K562 (cell line): ENCODE results near the gene BDH1. TPM values are rescaled to one million over a fixed set of nuclear protein-coding genes. Genes with fewer than 3 reads are reported as not detected.

Source experiments
- ATAC-seq: fragments of 200-7000 bp; cut with Tn5 transposase; 3 replicates; pipeline ENCODE4 v1.9.1; 2020; ENCODE audit warnings: moderate library complexity
- BruUV-seq: library from RNA; stranded (reverse); fragments of 400-500 nt; replicated peaks from 2 replicates; lab custom pipeline; 2021; lab: Mats Ljungman, UMichigan
- CTCF ChIA-PET: fragments of 300-600 bp; formaldehyde crosslinking; extraction: SDS; loops from one replicate; lab custom pipeline; 2021; ENCODE audit warnings: low intra/inter-chr PET ratio; lab: Yijun Ruan, JAX
- POLR2A ChIA-PET: fragments of 300-600, 350-650 bp; sonication (Branson Sonifier 250); formaldehyde crosslinking; extraction: SDS; loops from one replicate; lab custom pipeline; 2021; ENCODE audit warnings: antibody characterized with exemption, inconsistent platforms; lab: Yijun Ruan, JAX
- DNase-seq, 4 experiments: peaks; one replicate each; pipeline versions ENCODE4 v3.0.0 to v3.0.0-alpha.2; 2011 to 2018; ENCODE audit warnings: low spot score in 3 of 4, mixed read lengths in 3 of 4; ENCODE audit errors: extremely low read depth in 1 of 4
- FAIRE-seq: peaks from 2 replicates; lab custom pipeline; 2011; peaks lifted over from hg19 to GRCh38; lab: Jason Lieb, UNC
- H2AFZ ChIP-seq: 2 replicates; pipeline ENCODE4 v1.6.0; 2011; ENCODE audit warnings: low read depth, low read length, control low read depth, inconsistent platforms
- H3K27ac ChIP-seq: fragments of 200-600 bp; 3 replicates; pipeline ENCODE4 v1.8.0; 2011; ENCODE audit warnings: low read depth, mild to moderate bottlenecking, control low read depth, inconsistent platforms, low read length, moderate library complexity, mixed read lengths; ENCODE audit errors: extremely low read depth
- H3K27me3 ChIP-seq, 2 experiments: fragments of 300-600 bp in 1 of 2; 2 replicates in 1 of 2; 3 replicates in 1 of 2; pipeline versions ENCODE4 v1.6.0 to v1.8.0; 2011; ENCODE audit warnings: inconsistent platforms in 2 of 2, low read length in 2 of 2, mild to moderate bottlenecking in 1 of 2, mixed read lengths in 1 of 2, moderate library complexity in 1 of 2; ENCODE audit not compliant: control insufficient read depth in 2 of 2, insufficient read depth in 2 of 2
- H3K36me3 ChIP-seq: fragments of 300-600 bp; 3 replicates; pipeline ENCODE4 v1.8.0; 2011; ENCODE audit warnings: mild to moderate bottlenecking, low read length, inconsistent platforms; ENCODE audit not compliant: control insufficient read depth, insufficient read depth
- H3K4me1 ChIP-seq, 2 experiments: fragments of 200-600 bp in 1 of 2; replicated peaks in 1 of 2; 2 replicates in 1 of 2; 3 replicates in 1 of 2; pipeline versions ENCODE4 v1.5.1 to v1.8.0; 2011; ENCODE audit warnings: inconsistent platforms in 2 of 2, low read length in 2 of 2, mild to moderate bottlenecking in 1 of 2, mixed read lengths in 1 of 2, moderate library complexity in 1 of 2; ENCODE audit not compliant: control insufficient read depth in 2 of 2, insufficient read depth in 2 of 2
- H3K4me2 ChIP-seq: 2 replicates; pipeline ENCODE4 v1.6.1; 2011; ENCODE audit warnings: low read length, control low read depth, inconsistent platforms, mixed read lengths; ENCODE audit not compliant: insufficient read depth
- H3K4me3 ChIP-seq: fragments of 200-600 bp; sonication (generic), shearing (Covaris generic); 2 replicates; pipeline ENCODE4 v1.5.1; 2016; ENCODE audit warnings: control low read depth, inconsistent platforms
- H3K79me2 ChIP-seq: fragments of 200-600 bp; 3 replicates; pipeline ENCODE4 v1.8.0; 2011; ENCODE audit warnings: low read length, inconsistent platforms; ENCODE audit not compliant: control insufficient read depth, insufficient read depth
- H3K9ac ChIP-seq, 2 experiments: 2 replicates each; pipeline versions ENCODE4 v1.6.0 to v1.6.1; 2011; ENCODE audit warnings: low read depth in 2 of 2, low read length in 2 of 2, control low read depth in 1 of 2, inconsistent platforms in 1 of 2, mild to moderate bottlenecking in 1 of 2, mixed read lengths in 1 of 2; ENCODE audit not compliant: insufficient read depth in 1 of 2
- H3K9me1 ChIP-seq: one replicate; pipeline ENCODE4 v1.6.0; 2011; ENCODE audit warnings: inconsistent platforms, mild to moderate bottlenecking, low read length, moderate library complexity; ENCODE audit not compliant: control insufficient read depth, insufficient read depth
- H3K9me3 ChIP-seq: replicated peaks from 2 replicates; pipeline ENCODE4 v1.5.1; 2011; ENCODE audit warnings: low read depth, low read length, inconsistent platforms; ENCODE audit not compliant: control insufficient read depth, insufficient read depth
- H4K20me1 ChIP-seq: replicated peaks from 2 replicates; pipeline ENCODE4 v1.6.1; 2011; ENCODE audit warnings: low read length, inconsistent platforms, mixed read lengths; ENCODE audit not compliant: control insufficient read depth, insufficient read depth
- CREB1 ChIP-seq, 2 experiments: sonication (generic) in 1 of 2; formaldehyde crosslinking in 1 of 2; IDR thresholded peaks; 2 replicates each; pipeline versions ENCODE4 v1.6.1 to v1.8.0; 2012 to 2022; ENCODE audit warnings: inconsistent platforms in 1 of 2, mild to moderate bottlenecking in 1 of 2, missing genetic modification reagents in 1 of 2, moderate library complexity in 1 of 2
- CTBP1 ChIP-seq: fragments of 450-650 bp; IDR thresholded peaks from 2 replicates; pipeline ENCODE4 v1.6.1; 2016; ENCODE audit warnings: borderline replicate concordance
- ELF1 ChIP-seq: fragments of 200-800 bp; sonication (Bioruptor generic); IDR thresholded peaks from 2 replicates; pipeline ENCODE4 v1.6.1; 2016; ENCODE audit warnings: missing genetic modification characterization, missing compliant biosample characterization
- ETS2 ChIP-seq: IDR thresholded peaks from 2 replicates; pipeline ENCODE4 v1.6.1; 2016; ENCODE audit warnings: borderline replicate concordance, missing genetic modification characterization, mild to moderate bottlenecking, moderate library complexity, missing compliant biosample characterization; ENCODE audit not compliant: poor library complexity, severe bottlenecking
- GTF2F1 ChIP-seq: IDR thresholded peaks from 2 replicates; pipeline ENCODE4 v1.6.1; 2011; ENCODE audit warnings: low read depth, low read length, improper control_type of control experiment
- HLTF ChIP-seq: fragments of 450-650 bp; IDR thresholded peaks from 2 replicates; pipeline ENCODE4 v1.6.1; 2016
- IRF2 ChIP-seq: sonication (generic); formaldehyde crosslinking; IDR thresholded peaks from 2 replicates; pipeline ENCODE4 v1.8.1; 2022; ENCODE audit warnings: mild to moderate bottlenecking, missing genetic modification reagents
- KDM5B ChIP-seq: fragments of 200-600 bp; sonication (generic); IDR thresholded peaks from 2 replicates; pipeline ENCODE4 v1.6.1; 2012; ENCODE audit warnings: low read depth, mild to moderate bottlenecking, moderate library complexity, low read length, control low read depth, inconsistent platforms; ENCODE audit not compliant: insufficient replicate concordance
- NCOA4 ChIP-seq: fragments of 450-650 bp; IDR thresholded peaks from 2 replicates; pipeline ENCODE4 v1.6.1; 2018; ENCODE audit warnings: mild to moderate bottlenecking; ENCODE audit not compliant: partially characterized antibody
- THAP7 ChIP-seq: fragments of 250-450 bp; sonication (Bioruptor Pico); IDR thresholded peaks from 2 replicates; pipeline ENCODE4 v1.5.0; 2021
- ZBTB12 ChIP-seq: fragments of 250-450 bp; sonication (Bioruptor Pico); IDR thresholded peaks from 2 replicates; pipeline ENCODE4 v1.4.0; 2020
- ZMIZ1 ChIP-seq, 2 experiments: fragments of 150-350 bp in 1 of 2; IDR thresholded peaks; 2 replicates each; pipeline ENCODE4 v1.6.1; 2012 to 2016; ENCODE audit warnings: low read depth in 2 of 2, low read length in 2 of 2, mild to moderate bottlenecking in 1 of 2, moderate library complexity in 1 of 2
- ZNF146 ChIP-seq: IDR thresholded peaks from one replicate; pipeline ENCODE4 v1.6.1; 2018; ENCODE audit warnings: missing compliant biosample characterization; ENCODE audit not compliant: unreplicated experiment
- ZNF232 ChIP-seq: sonication (generic); formaldehyde crosslinking; IDR thresholded peaks from 2 replicates; pipeline ENCODE4 v1.8.0; 2022; ENCODE audit warnings: mild to moderate bottlenecking, missing genetic modification reagents
- ZNF282 ChIP-seq: sonication (generic); formaldehyde crosslinking; IDR thresholded peaks from 2 replicates; pipeline ENCODE4 v1.8.1; 2023; ENCODE audit warnings: missing genetic modification reagents
- WGBS: fragments of 100-300 bp; shearing (Covaris generic); methylation state at CpG from one replicate; pipeline ENCODE4 v1.1.6; 2016; ENCODE audit warnings: low coverage, mixed read lengths; ENCODE audit not compliant: insufficient coverage; ENCODE audit errors: missing lambda C conversion rate; 5-methylcytosine and 5-hydroxymethylcytosine counted together
- in situ Hi-C: fragments of 300-500 bp; cut with MboI; formaldehyde crosslinking; loops from 4 replicates; pipeline ENCODE4 v1.15.0; 2018; ENCODE audit warnings: inconsistent platforms, mixed read lengths
- intact Hi-C: fragments of 100-400 bp; cut with micrococcal nuclease; formaldehyde crosslinking; loops from 2 replicates; pipeline ENCODE4 v1.14.2; 2022
- polyA plus RNA-seq, 8 experiments: library from polyadenylated mRNA; depleted of rRNA in 4 of 8; stranded (reverse) in 5 of 8; unstranded in 3 of 8; fragments of >200 nt; fragmentation: Nextera tagmentation in 2 of 8; fragmentation: Illumina TruSeq in 1 of 8; extraction: Ambion mirVana in 2 of 8; extraction: Trizol in 1 of 8; gene quantifications; 2 replicates each; pipeline versions ENCODE4 v1.2.1 to v1.2.3, GENCODE V29; 2011 to 2014; ENCODE audit warnings: inconsistent platforms in 1 of 8, missing spikeins in 1 of 8
- total RNA-seq, 7 experiments: library from RNA; depleted of rRNA in 6 of 7; stranded (reverse); fragments of >200 nt in 6 of 7; fragmentation: Illumina TruSeq in 2 of 7; extraction: Trizol in 2 of 7; gene quantifications; 2 replicates each; pipeline versions ENCODE4 v1.2.1 to v1.2.3, GENCODE V29; 2011 to 2021; ENCODE audit warnings: low replicate concordance in 1 of 7

Gene BDH1
- total and polyA plus RNA-seq, 9 of the 15 experiments (the other 6 are each of a cell fraction or from before 2014, with no cell fraction given): 0.07 to 0.89 (median 0.12) TPM; not detected in 3

GRCh38 chr3:197491923-197492664, 63.7 kb downstream of the BDH1 start:
- no peak for DNase-seq
- Histone ChIP-seq H3K4me1 (no peaks in the 10 kb centered on the region; a peak in 1 of 5 replicates), H3K9me3 (no peaks in the 10 kb centered on the region), H3K9me1 (no peaks in the 10 kb centered on the region), H3K4me3 (no peak overlapping the region), H3K4me2 (no peak overlapping the region), H2AFZ (no peak overlapping the region), H4K20me1 (no peaks in the 10 kb centered on the region), H3K36me3 (no peaks in the 10 kb centered on the region), H3K9ac (peak overlapping the region in 1 of 2 experiments; percentile 17; a peak in 1 of 4 replicates), H3K27ac (no peak overlapping the region), H3K79me2 (no peaks in the 10 kb centered on the region), H3K27me3 (peaks cover 22 to 91% of the 10 kb centered on the region in 2 experiments)
- ATAC-seq: no peak
- no peak for FAIRE-seq
- intact Hi-C loops (no loop called here), in situ Hi-C loops (no loop called here)
- CTCF ChIA-PET: no interaction called here
- POLR2A ChIA-PET: no interaction called here
- WGBS: 5% methylated on average over 9 of the region's 12 CpGs
- no TSS peak for BruUV-seq
- no peak for TF ChIP-seq THAP7 (CRISPR knock-in tag)
- no peak for TF ChIP-seq NCOA4
- TF ChIP-seq KDM5B: no peak
- no peak for TF ChIP-seq GTF2F1
- no peak for TF ChIP-seq ZBTB12 (CRISPR knock-in tag)
- no peak for TF ChIP-seq ZNF232 (CRISPR knock-in tag)
- TF ChIP-seq ETS2 (tag): no peak
- no peak for TF ChIP-seq HLTF
- TF ChIP-seq ZMIZ1 (IDR thresholded peaks at IDR 0.05; ENCODE audit: low read depth in 2 of 2, low read length in 2 of 2): no peak
- TF ChIP-seq ELF1: no peak
- TF ChIP-seq CTBP1: no peak
- no peak for TF ChIP-seq ZNF146
- TF ChIP-seq ZNF282 (CRISPR knock-in tag): no peak
- no peak for TF ChIP-seq IRF2 (CRISPR knock-in tag)
- TF ChIP-seq CREB1 (IDR thresholded peaks at IDR 0.05): no peak
- TF ChIP-seq CREB1 (CRISPR knock-in tag; IDR thresholded peaks at IDR 0.05): no peak
